GF-D8 (cell line): Measurements from ENCODE around the gene MAPK14.

Experiments used
- DNase-seq: peaks from one replicate; lab custom pipeline; 2025; lab: John Stamatoyannopoulos, UW

MAPK14 gene

DNA sequence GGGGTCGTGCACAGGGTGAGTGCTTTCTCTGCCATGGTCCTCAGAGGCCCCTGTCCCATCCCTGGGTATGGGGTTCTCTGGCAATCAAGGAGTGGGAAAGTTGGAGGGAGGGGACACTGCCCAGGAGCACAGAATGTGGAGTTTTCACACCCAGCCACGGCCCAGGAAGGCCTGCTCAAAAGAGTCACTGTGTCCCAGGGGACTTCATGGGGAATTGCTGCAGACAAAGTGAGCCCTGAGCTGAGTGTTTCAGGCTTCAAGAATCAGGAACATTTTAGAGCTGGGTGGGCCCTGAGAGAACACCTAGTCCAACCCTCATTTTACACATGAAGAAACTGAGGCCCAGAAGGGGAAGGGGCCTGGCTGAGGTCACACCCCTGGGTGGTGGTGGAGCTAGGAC lies 108.4 kb downstream of the MAPK14 start:
- no peak for DNase-seq

DNA sequence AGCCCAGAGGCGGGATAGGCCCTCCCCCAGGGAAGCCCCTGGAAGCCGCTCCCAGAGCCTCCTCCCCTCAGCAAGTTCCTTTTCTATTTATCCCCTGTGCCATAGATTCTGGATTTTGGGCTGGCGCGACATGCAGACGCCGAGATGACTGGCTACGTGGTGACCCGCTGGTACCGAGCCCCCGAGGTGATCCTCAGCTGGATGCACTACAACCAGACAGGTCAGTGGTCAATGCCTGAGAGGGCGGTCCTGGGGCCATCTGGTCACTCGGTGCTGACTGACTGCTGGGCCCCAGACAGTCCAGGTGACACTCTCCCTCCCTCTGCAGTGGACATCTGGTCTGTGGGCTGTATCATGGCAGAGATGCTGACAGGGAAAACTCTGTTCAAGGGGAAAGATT lies 108.9 kb downstream of the MAPK14 start:
- no peak for DNase-seq

DNA sequence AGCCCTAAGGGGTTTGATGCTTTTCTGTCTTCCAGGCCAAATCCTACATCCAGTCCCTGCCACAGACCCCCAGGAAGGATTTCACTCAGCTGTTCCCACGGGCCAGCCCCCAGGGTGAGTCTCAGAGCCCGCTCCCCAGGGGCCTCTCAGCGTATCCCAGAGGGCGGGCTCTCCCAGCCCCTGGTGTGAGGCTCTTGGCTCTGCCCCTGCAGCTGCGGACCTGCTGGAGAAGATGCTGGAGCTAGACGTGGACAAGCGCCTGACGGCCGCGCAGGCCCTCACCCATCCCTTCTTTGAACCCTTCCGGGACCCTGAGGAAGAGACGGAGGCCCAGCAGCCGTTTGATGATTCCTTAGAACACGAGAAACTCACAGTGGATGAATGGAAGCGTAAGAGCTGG lies 111.1 kb downstream of the MAPK14 start:
- DNase-seq = no peak

DNA sequence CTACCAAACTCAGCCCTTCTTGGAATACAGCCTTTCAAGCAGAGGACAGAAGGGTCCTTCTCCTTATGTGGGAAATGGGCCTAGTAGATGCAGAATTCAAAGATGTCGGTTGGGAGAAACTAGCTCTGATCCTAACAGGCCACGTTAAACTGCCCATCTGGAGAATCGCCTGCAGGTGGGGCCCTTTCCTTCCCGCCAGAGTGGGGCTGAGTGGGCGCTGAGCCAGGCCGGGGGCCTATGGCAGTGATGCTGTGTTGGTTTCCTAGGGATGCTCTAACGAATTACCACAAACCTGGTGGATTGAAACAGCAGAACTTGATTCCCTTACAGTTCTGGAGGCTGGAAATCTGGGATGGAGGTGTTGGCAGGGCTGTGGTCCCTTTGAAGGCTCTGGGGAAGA lies 111.8 kb downstream of the MAPK14 start:
- DNase-seq = no peak

DNA sequence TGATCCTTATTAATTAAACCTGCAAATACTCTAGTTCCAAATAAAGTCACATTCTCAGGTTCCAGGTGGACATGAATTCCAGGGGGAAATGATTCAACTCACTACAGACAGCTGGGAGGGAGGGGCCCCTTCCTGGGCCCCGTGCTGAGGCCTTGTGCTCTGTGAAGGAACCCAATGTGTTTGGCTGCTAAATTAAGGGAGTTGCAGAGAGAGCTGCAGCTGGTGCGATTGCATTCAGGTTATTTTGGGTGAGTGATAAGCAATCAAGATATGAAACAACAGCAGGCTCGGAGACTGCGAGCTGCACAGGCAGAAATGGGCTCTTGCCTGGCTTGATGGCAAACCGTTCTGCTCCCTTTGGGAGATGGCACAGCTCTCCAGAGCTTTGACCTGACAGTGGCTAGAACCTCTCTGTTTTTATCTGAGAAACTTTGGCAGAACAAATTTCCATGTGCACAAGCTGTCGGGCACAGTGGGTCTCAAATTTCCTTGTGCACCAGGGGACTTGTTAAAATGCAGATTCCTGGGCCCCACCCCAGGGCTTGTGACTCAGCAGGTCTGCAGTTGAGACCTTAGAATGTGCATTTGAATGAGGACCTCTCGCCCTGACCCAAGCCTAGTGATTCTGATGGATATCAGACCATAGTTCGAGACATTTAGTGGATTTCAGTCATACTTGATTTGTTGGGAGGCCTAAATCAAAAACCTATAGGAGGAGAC lies 112.5 kb downstream of the MAPK14 start:
- no peak for DNase-seq

DNA sequence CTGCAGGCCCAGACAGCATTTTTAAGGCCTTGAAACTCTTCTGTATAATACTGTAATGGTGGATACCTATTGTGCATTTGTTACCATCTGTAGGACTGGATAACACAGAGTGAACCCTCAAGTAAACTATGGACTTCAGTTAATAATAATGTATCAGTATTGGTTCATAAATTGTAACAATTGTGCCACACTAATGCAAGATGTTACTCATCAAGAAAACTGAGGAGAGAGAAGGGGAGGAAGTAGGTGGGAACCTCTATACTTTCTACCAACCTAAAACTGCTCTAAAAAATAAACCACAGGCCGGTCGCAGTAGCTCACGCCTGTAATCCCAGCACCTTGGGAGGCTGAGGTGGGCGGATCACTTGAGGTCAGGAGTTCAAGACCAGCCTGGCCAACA lies 113.5 kb downstream of the MAPK14 start:
- no peak for DNase-seq

DNA sequence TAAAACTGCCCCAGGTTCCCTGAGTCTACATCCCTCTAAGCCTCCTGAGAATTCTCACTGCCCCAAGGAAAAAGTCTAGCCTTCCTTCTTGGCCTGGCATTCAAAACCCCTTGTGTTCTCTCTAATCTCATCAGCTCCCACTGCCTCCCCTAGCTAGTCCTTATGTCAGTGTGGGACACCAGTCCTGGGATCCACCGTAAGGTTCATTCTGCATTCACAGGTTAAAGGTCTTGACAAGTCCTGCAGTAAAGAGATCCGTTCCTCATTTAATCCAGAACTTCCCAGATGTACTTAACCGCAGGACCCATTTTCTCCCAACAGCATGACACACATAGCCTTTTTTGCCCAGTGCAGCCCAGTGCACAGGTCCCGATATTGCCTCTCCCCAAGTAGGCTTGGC lies 114.4 kb downstream of the MAPK14 start:
- DNase-seq = no peak

DNA sequence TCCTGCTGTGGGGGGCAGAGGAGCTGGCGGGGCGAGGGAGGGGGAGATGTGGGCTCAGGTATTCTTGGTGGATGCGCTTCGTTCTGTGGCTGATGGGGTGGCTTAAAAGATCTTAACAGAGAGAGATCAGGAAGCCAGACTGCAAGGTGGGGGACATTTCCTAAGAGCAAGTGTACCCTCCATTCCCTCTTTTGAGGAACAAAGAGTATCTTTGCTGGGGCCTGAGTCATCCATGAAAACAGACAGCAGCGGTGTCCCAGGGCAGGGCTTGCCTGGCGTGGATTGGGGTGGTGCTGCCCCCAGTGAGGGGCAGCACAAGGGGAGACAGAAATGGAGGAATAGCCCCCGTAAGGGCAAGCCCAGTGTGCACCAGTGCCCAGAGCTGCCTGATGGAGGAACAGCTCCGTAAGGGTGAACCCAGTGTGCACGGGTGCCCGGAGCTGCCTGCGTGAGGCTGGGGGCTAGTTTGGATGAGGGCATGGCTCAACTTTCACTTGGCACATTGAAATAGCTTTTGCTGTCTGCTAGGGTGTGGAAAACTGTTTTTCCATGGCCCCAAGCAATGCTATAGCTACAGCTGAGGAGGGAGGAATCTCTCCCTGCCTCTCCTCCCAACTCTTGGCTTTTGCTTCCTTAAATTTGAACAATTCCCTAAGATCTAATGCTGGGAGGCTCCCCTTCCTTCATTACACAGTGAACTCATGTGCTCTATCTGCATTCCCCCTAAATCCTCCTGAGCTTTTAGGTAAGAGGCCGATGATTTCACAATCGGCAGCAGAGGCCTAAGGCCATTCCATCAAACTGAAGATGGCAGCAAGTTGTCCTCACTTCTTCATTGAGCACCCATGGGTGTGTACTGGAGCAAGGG lies 115.6 kb downstream of the MAPK14 start:
- DNase-seq = no peak

DNA sequence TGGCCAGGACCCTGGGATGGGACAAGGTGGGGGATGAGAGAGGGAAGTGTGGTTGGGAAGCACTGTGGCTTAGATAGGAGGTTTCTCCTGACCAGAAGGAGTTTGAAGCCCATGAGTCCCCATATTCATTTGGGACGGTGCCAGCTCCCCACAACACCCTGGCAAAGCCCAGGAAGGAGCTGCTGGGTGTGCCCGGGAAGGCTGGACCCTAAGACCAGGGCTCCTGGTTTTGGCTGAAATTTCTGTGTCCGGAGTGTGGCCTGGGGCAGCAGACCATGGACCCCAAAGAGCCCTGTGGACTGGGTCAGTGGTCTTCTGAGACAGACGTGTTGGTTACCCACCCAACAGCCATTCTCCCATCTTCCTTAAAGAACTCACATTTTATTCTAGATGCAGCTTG lies 117.9 kb downstream of the MAPK14 start:
- no peak for DNase-seq

DNA sequence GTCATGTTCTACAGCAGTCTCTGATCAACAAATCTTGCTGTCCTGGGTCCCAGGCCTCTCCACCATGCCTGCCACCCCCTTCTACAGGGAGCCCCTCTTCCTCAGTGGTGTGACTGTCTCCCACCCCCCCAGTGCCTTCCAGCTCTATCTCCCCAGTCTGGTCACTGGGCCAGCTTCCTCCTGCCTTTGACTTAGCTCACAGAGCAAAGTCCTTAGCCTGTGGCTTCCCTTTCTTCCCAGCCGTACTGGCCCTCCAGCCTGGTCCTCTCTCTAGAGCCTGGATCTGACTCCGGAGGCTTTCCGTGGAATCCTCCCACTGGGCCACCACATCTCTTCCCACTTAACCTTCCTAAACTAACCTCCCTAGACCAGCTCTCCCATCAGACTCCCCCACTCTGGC lies 119.7 kb downstream of the MAPK14 start:
- DNase-seq = no peak

DNA sequence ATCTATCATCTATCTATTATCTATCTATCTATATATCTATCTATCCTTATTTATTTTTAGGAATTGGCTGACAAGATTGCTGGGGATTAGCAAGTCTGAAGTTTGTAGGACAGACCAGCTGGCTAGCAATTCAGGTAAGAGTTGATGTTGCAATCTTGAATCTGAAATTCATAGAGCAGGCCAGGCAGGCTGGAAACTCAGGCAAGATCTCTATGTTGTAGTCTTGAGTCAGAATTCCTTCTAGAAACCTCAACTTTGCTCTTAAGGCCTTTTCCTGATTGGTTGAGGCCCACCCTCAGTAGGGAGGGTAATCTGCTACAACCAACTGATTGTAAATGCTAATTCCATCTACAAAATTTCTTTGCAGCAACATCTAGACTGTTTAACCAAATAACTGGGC lies 121.9 kb downstream of the MAPK14 start:
- DNase-seq = no peak

DNA sequence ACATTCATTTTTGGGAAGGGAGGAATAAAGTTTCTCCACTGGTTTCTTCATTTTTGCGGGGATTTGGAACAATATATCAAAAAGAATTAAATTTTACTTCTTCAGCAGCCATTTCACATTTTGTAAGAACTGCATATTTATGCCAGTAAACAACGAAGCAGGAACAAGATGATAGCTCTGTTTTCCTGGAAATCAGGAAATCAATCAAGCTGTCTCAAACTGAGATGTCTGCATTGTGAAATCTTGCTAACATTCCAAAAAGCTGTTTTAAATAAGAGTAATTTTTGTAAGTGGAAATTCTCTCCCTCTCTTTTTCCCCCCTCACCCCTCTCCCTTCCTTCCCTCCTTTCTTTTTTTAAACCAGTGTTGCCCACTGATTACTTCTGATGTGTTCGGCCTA lies 122.7 kb downstream of the MAPK14 start:
- DNase-seq = no peak

DNA sequence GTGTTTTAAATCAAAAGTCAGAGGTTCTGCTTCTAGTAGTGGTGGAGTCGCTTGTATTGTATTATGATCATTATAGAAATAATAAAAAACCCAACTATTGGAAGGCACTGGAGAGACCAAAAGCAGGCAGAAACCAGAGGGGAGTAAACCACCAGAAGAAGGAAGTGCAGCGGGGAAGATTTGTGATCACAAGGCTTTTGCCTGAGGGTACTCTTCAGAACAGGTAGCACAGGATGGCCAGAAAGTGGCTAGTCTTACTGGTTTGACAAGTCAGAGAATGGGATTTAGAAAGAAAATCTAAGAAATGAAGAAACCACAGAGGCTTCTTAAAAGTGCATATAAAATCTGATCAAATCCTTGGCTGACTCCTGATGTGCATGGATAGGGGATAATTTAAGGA lies 126.7 kb downstream of the MAPK14 start:
- no peak for DNase-seq

DNA sequence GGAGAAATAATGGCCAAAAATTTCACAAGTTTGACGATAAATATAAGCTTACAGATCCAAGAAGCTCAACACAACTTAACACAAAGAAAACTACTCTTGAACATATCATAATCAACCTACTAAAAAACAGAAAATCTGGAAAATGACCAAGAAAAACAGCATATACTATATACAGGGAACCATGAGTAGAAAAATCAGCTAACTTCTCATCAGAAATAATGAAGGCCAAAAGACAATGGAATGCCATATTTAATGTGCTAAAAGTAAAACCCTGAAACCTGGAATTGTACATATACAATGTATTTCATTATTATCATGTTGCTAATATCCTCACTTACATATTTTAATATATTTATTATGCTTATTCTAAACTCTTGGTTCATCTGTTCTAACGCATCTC lies 128.1 kb downstream of the MAPK14 start:
- DNase-seq = no peak

DNA sequence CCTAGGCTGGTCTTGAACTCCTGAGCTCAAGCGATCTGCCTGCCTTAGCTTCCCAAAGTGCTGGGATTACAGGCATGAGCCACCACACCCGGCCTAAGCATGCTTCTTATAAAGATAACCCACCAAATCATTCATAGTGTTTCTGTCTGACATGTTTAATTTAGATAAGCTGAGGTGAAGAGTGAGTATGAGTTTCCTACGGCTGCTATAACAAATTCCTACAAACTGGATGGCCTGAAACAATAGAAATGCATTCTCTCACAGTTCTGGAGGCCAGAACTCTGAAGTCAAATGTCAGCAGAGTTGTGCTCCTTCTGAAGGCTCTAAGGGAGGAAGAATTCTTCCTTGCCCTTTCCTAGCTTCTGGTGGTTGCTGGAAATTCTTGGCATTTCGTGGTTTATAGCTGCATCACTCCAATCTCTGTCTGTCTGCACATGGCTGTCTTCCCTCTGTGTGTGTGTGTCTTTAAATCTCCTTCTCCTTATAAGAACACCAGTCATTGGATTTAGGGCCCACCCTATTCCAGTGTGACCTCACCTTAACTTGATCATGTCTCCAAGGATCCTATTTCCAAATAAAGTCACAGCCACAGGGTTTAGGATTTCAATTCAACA lies 132.6 kb downstream of the MAPK14 start:
- DNase-seq = no peak
